Activated naive CD4-positive, alpha-beta T cell treated with anti-CD3 and anti-CD28 coated beads for 36 hours (primary cell): ENCODE measurements around the gene WNT7B. TPM values are rescaled to one million over a fixed set of nuclear protein-coding genes. Genes with fewer than 3 reads are reported as not detected.

Experiments used
- CTCF ChIA-PET: fragments of 350-600 bp; sonication (Branson Sonifier 250); formaldehyde crosslinking; loops from one replicate; lab custom pipeline; 2021; ENCODE audit warnings: antibody characterized with exemption; lab: Charles Lee
- DNase-seq: peaks from one replicate; pipeline ENCODE4 v3.0.0-alpha.2; 2020
- H3K27ac Mint-ChIP-seq: one replicate; pipeline ENCODE4 v1.8.0; 2021; ENCODE audit warnings: mild to moderate bottlenecking, mixed read lengths
- H3K27me3 Mint-ChIP-seq: one replicate; pipeline ENCODE4 v1.8.0; 2021; ENCODE audit warnings: low read depth, mixed read lengths
- H3K36me3 Mint-ChIP-seq: one replicate; pipeline ENCODE4 v1.8.0; 2021; ENCODE audit warnings: low read depth, mixed read lengths
- H3K4me1 Mint-ChIP-seq: one replicate; pipeline ENCODE4 v1.8.0; 2021; ENCODE audit warnings: low read depth, mixed read lengths
- H3K4me3 Mint-ChIP-seq: one replicate; pipeline ENCODE4 v1.8.0; 2021; ENCODE audit warnings: mild to moderate bottlenecking, moderate library complexity, mixed read lengths
- H3K9me3 Mint-ChIP-seq: one replicate; pipeline ENCODE4 v1.8.0; 2021; ENCODE audit warnings: mixed read lengths
- intact Hi-C: fragments of 100-400 bp; cut with micrococcal nuclease; formaldehyde crosslinking; loops from one replicate; pipeline ENCODE4 v1.15.1; 2023
- total RNA-seq, 2 experiments: library from RNA; stranded (reverse); gene quantifications; one replicate each; pipeline ENCODE4 v1.2.3, GENCODE V29; 2021

The WNT7B gene
- total RNA-seq, 2 experiments from 2014 or later: not detected

DNA sequence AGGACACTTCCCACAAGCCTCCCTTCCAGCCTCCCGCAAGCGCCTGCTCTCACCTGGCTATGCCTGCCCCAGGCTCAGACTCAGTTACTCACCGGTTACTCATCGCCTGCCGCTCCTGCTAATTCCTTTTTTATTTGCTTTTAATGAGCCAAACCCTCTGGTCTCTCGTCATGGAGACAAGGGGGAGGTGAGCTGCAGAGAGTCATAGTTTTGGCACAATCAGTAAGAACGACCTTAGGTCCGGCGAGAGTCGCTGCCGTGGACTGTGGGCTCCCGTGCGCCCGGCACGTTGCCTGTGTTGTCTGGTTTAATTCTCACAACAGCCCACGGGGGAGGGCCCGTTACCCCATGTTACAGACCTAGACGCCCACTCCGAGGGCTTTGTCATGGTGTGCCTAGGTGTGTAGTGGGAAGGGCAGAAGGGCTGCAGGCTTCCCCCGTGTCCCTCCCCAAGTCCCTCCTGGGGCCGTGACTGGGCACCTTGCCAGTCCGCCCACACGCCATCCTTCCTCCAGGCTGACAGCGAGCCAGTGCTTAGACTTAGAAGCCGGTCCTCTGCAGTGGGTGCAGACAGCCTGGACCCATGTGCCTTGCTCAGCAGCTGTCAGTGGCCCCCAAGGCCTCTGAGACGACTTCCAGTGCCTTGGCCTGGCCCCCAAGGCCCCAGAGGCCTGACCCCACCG lies 42.2 kb downstream of the WNT7B start:
- Mint-ChIP-seq H3K27me3 (peaks cover 11% of the 10 kb centered on the region), H3K4me3 (no peak overlapping the region), H3K4me1 (no peaks in the 10 kb centered on the region), H3K36me3 (no peaks in the 10 kb centered on the region), H3K27ac (no peak overlapping the region), H3K9me3 (no peaks in the 10 kb centered on the region)
- DNase-seq: no peak
- CTCF ChIA-PET: no interaction called here
- intact Hi-C loops: no loop called here

GRCh38 chr22:45934168-45934564 lies 42.8 kb downstream of the WNT7B start:
- CTCF ChIA-PET: no interaction called here
- intact Hi-C loops: no loop called here
- no peak overlapping the region for H3K4me3 Mint-ChIP-seq

GRCh38 chr22:45933506-45934167 lies 43.3 kb downstream of the WNT7B start:
- H3K27ac Mint-ChIP-seq: no peak overlapping the region
- intact Hi-C loops: no loop called here
- CTCF ChIA-PET: no interaction called here
- H3K9me3 Mint-ChIP-seq: no peaks in the 10 kb centered on the region
- H3K27me3 Mint-ChIP-seq: peaks cover 11% of the 10 kb centered on the region
- DNase-seq: no peak
- H3K4me3 Mint-ChIP-seq: no peak overlapping the region
- H3K4me1 Mint-ChIP-seq: no peaks in the 10 kb centered on the region
- H3K36me3 Mint-ChIP-seq: no peaks in the 10 kb centered on the region

More at GRCh38 chr22:45934168-45934564, 42.8 kb downstream of the WNT7B start:
- H3K9me3 Mint-ChIP-seq: no peaks in the 10 kb centered on the region
- peaks cover 11% of the 10 kb centered on the region for H3K27me3 Mint-ChIP-seq
- H3K4me1 Mint-ChIP-seq: no peaks in the 10 kb centered on the region
- no peaks in the 10 kb centered on the region for H3K36me3 Mint-ChIP-seq
- no peak overlapping the region for H3K27ac Mint-ChIP-seq
- no peak for DNase-seq

GRCh38 chr22:45932071-45932470 lies 44.9 kb downstream of the WNT7B start:
- no peaks in the 10 kb centered on the region for H3K36me3 Mint-ChIP-seq
- no peaks in the 10 kb centered on the region for H3K9me3 Mint-ChIP-seq
- CTCF ChIA-PET: no interaction called here
- H3K4me3 Mint-ChIP-seq: no peak overlapping the region
- H3K4me1 Mint-ChIP-seq: no peaks in the 10 kb centered on the region
- peaks cover 11% of the 10 kb centered on the region for H3K27me3 Mint-ChIP-seq
- no peak overlapping the region for H3K27ac Mint-ChIP-seq
- DNase-seq: no peak
- intact Hi-C loops: no loop called here

- no peak for DNase-seq
- no peak overlapping the region for H3K4me3 Mint-ChIP-seq
- H3K27ac Mint-ChIP-seq: no peak overlapping the region
- CTCF ChIA-PET: no interaction called here
- peaks cover 11% of the 10 kb centered on the region for H3K27me3 Mint-ChIP-seq
- no peaks in the 10 kb centered on the region for H3K36me3 Mint-ChIP-seq
- H3K4me1 Mint-ChIP-seq: no peaks in the 10 kb centered on the region
- intact Hi-C loops: no loop called here
- H3K9me3 Mint-ChIP-seq: no peaks in the 10 kb centered on the region
These were observed 45.9 kb downstream of the WNT7B start for GRCh38 chr22:45931042-45931441.

DNA sequence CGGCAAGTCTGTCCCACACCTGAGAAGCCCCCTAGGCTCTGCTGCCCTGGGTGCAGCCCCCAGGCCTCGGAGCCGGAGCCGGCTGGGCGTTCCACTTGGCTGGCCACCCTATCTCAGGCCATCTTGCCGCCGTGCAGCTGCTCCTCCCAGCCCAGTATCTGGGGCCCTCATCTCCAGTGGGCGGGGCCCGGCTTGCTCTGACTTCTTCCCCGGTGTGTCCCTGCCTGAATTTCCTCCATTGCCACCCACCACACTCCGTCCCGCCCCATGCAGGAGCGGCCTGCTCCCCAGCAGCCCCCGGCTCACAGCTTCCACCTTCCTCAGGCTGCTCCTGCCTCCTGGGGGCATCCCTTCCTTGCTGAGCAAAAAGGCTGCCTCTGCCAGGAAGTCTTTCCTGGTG lies 46.6 kb downstream of the WNT7B start:
- Mint-ChIP-seq H3K27me3 (peaks cover 8% of the 10 kb centered on the region), H3K9me3 (no peaks in the 10 kb centered on the region), H3K27ac (no peak overlapping the region), H3K4me3 (no peak overlapping the region), H3K36me3 (no peaks in the 10 kb centered on the region), H3K4me1 (no peaks in the 10 kb centered on the region)
- intact Hi-C loops: no loop called here
- no peak for DNase-seq
- CTCF ChIA-PET: no interaction called here

DNA sequence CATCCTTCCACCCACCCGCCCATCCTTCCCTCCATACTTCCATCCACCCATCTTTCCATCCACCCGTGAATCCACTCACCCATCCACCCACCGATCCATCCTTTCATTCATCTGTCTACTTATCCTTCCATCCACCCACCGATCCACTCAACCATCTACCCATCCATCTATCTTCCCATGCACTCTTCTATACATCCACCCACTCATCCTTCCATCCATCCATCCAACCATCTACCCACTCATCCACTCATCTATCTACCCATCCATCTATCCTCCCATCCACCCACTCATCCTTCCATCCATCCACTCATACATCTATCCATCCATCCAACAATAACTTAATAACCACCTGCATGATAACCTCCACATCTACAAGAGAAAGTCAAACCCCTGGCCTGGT lies 47.3 kb downstream of the WNT7B start:
- no peak overlapping the region for H3K4me3 Mint-ChIP-seq
- no peak for DNase-seq
- no peaks in the 10 kb centered on the region for H3K9me3 Mint-ChIP-seq
- H3K36me3 Mint-ChIP-seq: no peaks in the 10 kb centered on the region
- CTCF ChIA-PET: no interaction called here
- H3K4me1 Mint-ChIP-seq: no peaks in the 10 kb centered on the region
- peaks cover 8% of the 10 kb centered on the region for H3K27me3 Mint-ChIP-seq
- H3K27ac Mint-ChIP-seq: no peak overlapping the region
- intact Hi-C loops: no loop called here

DNA sequence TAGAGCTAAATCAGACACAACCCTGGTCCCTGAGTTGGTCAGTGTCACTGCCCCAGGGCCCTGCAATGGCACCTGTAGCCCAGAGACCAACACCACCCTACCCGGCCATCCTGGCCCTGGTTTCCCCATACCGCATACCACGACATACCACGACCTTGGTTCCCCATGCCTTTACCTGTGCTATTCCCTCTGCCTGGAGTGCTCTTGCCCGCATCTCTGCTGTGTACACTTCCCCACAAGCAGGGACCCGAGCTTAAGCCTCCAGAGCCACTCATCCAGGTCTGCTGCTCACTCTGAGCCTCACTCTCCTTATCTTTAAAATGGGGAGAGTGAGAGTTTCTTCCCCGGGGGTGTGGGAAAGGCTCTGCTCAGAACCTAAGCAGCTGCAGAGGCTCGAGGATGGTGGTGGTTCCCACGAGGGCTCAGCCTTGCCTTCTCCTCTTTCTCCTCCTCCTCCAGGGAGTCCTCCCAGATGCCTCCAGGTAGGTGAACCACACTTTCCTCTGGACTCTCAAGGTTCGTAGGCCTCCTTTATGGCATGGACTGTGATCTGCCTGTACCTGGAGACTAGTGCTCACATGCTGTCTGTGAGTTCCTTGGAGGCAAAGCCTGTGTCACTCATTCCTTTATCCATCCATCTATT lies 48.1 kb downstream of the WNT7B start:
- Mint-ChIP-seq H3K4me1 (no peaks in the 10 kb centered on the region), H3K27ac (no peak overlapping the region)
- intact Hi-C loops: no loop called here

DNA sequence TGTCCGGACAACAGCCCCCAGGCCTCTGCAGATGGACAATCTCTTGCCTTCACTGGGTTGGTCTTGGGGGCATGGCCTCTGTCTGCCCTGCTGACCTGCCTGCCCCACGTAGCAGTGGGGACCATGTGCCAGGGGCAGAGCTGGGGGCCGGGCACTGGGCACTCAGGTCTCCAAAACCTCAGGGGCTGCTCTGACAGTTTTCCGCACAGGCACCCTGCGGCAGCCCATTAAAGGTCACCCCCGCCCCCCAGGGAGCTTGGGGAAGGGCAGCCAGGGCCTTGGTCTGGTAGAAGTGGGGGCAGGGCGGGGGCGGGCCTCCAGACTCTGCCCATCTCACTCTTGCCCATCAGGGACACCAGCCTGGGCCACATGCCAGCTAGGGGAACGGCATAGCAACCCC lies 49.9 kb downstream of the WNT7B start:
- CTCF ChIA-PET: no interaction called here
- no peaks in the 10 kb centered on the region for H3K4me1 Mint-ChIP-seq

More for the DNA sequence above, 48.1 kb downstream of the WNT7B start:
- H3K27me3 Mint-ChIP-seq: peaks cover 8% of the 10 kb centered on the region
- H3K4me3 Mint-ChIP-seq: no peak overlapping the region
- H3K36me3 Mint-ChIP-seq: no peaks in the 10 kb centered on the region
- DNase-seq: no peak
- CTCF ChIA-PET: no interaction called here
- H3K9me3 Mint-ChIP-seq: no peaks in the 10 kb centered on the region

GRCh38 chr22:45926433-45926832 lies 50.5 kb downstream of the WNT7B start:
- no peak for DNase-seq
- no peak overlapping the region for H3K4me3 Mint-ChIP-seq
- no peak overlapping the region for H3K27ac Mint-ChIP-seq
- H3K9me3 Mint-ChIP-seq: no peaks in the 10 kb centered on the region
- H3K27me3 Mint-ChIP-seq: no peaks in the 10 kb centered on the region
- intact Hi-C loops: no loop called here
- CTCF ChIA-PET: no interaction called here
- no peaks in the 10 kb centered on the region for H3K36me3 Mint-ChIP-seq
- no peaks in the 10 kb centered on the region for H3K4me1 Mint-ChIP-seq

More for the DNA sequence above, 49.9 kb downstream of the WNT7B start:
- H3K27ac Mint-ChIP-seq: no peak overlapping the region
- no peaks in the 10 kb centered on the region for H3K36me3 Mint-ChIP-seq
- H3K27me3 Mint-ChIP-seq: peaks cover 3% of the 10 kb centered on the region
- no peak for DNase-seq
- intact Hi-C loops: no loop called here
- H3K9me3 Mint-ChIP-seq: no peaks in the 10 kb centered on the region
- no peak overlapping the region for H3K4me3 Mint-ChIP-seq

DNA sequence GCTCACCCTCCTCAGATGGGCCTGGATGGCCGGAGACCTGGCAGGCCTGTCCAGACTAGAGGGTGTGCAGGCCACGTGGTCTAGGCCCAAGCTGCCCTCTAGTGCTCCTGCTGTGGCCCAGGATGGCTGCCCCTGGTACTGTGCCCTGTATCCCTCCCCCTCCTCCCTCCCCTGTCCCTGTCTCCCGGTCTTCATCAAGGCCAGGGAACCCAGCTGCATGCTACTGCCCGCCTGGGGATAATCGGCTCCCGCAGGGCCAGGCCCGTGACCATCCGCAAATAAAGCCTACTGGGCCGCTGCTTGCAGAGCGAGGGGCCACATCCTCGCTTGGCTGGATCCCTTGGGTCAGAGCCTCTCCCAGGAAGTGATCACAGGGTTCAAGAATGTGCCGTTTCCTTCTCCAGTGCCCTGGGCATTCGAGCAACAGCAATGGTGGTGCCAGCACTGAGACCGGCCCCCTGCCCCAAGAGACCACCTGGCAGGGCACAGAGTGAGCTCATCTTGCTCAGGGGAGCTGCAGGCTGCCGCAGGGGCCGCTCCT lies 51.1 kb downstream of the WNT7B start:
- intact Hi-C loops: no loop called here
- no peaks in the 10 kb centered on the region for H3K27me3 Mint-ChIP-seq
- DNase-seq: no peak
- H3K36me3 Mint-ChIP-seq: no peaks in the 10 kb centered on the region
- no peaks in the 10 kb centered on the region for H3K9me3 Mint-ChIP-seq
- H3K4me1 Mint-ChIP-seq: no peaks in the 10 kb centered on the region
- CTCF ChIA-PET: no interaction called here
- no peak overlapping the region for H3K4me3 Mint-ChIP-seq
- H3K27ac Mint-ChIP-seq: no peak overlapping the region

DNA sequence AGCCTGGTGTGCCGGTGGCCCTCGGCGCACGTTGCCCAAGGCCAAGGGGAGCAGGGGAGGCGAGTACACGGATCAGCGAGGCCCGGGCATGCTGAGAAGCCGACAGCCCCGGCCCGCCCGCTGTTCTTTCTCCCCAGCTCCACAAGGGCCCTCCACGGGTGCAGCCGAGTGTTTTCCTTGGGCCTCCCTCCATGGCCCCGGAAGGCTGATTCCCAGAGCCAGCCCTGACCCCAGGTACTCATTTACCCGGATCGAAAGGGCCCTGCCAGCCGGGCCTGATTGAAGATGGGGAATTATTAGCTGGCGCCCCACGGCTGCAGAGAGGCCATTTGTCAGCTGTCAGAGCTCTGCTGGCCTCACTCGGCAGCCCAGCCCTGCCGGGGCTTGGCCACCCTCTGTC lies 53.1 kb downstream of the WNT7B start:
- intact Hi-C loops: no loop called here
- Mint-ChIP-seq H3K27me3 (no peaks in the 10 kb centered on the region), H3K27ac (no peak overlapping the region), H3K4me1 (no peaks in the 10 kb centered on the region), H3K36me3 (no peaks in the 10 kb centered on the region), H3K9me3 (no peaks in the 10 kb centered on the region), H3K4me3 (no peak overlapping the region)
- CTCF ChIA-PET: no interaction called here
- no peak for DNase-seq
